Activated naive CD4-positive, alpha-beta T cell treated with anti-CD3 and anti-CD28 coated beads for 36 hours (primary cell): ENCODE results near the gene MAGEB17. TPM values are rescaled to one million over a fixed set of nuclear protein-coding genes. Genes with fewer than 3 reads are reported as not detected.

Source experiments
- total RNA-seq, 2 experiments: library from RNA; stranded (reverse); gene quantifications; one replicate each; pipeline ENCODE4 v1.2.3, GENCODE V29; 2021

MAGEB17 gene
- total RNA-seq, 2 experiments from 2014 or later, result not detected

Other genes starting within 250 kb of the MAGEB17 start
- not detected for gene GRPR, start 43.9 kb upstream of the MAGEB17 start, total RNA-seq